Body of pancreas (tissue), 4 donors: ENCODE data around the gene EXO5.

Source experiments
- POLR2A ChIP-seq, 3 donors: fragments of 450-650 bp; IDR thresholded peaks; one replicate each; pipeline ENCODE4 v1.6.1; 2016; ENCODE audit warnings: antibody characterized with exemption in 3 of 3, mild to moderate bottlenecking in 2 of 3
- TF ChIP-seq, protein P1 (sequence below), 7 experiments: fragments of 450-650 bp in 4 of 7; fragments of 200-600 bp in 3 of 7; sonication (generic) in 3 of 7; IDR thresholded peaks; one replicate each; pipeline ENCODE4 v1.5.1; 2016 to 2019; ENCODE audit warnings: antibody characterized with exemption in 7 of 7

DNA sequence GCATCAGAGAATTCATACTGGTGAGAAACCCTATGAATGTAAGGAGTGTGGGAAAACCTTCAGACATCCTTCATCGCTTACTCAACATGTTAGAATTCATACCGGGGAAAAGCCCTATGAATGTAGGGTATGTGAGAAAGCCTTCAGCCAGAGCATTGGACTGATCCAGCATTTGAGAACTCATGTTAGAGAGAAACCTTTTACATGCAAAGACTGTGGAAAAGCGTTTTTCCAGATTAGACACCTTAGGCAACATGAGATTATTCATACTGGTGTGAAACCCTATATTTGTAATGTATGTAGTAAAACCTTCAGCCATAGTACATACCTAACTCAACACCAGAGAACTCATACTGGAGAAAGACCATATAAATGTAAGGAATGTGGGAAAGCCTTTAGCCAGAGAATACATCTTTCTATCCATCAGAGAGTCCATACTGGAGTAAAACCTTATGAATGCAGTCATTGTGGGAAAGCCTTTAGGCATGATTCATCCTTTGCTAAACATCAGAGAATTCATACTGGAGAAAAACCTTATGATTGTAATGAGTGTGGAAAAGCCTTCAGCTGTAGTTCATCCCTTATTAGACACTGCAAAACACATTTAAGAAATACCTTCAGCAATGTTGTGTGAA lies 45.5 kb upstream of the EXO5 start:
- TF ChIP-seq, protein P1, sequence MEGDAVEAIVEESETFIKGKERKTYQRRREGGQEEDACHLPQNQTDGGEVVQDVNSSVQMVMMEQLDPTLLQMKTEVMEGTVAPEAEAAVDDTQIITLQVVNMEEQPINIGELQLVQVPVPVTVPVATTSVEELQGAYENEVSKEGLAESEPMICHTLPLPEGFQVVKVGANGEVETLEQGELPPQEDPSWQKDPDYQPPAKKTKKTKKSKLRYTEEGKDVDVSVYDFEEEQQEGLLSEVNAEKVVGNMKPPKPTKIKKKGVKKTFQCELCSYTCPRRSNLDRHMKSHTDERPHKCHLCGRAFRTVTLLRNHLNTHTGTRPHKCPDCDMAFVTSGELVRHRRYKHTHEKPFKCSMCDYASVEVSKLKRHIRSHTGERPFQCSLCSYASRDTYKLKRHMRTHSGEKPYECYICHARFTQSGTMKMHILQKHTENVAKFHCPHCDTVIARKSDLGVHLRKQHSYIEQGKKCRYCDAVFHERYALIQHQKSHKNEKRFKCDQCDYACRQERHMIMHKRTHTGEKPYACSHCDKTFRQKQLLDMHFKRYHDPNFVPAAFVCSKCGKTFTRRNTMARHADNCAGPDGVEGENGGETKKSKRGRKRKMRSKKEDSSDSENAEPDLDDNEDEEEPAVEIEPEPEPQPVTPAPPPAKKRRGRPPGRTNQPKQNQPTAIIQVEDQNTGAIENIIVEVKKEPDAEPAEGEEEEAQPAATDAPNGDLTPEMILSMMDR (IDR thresholded peaks at IDR 0.05), result no peak
- no peak for TF ChIP-seq POLR2A (IDR thresholded peaks at IDR 0.05)
